Measurements from ENCODE around the gene RNF10.

DNA sequence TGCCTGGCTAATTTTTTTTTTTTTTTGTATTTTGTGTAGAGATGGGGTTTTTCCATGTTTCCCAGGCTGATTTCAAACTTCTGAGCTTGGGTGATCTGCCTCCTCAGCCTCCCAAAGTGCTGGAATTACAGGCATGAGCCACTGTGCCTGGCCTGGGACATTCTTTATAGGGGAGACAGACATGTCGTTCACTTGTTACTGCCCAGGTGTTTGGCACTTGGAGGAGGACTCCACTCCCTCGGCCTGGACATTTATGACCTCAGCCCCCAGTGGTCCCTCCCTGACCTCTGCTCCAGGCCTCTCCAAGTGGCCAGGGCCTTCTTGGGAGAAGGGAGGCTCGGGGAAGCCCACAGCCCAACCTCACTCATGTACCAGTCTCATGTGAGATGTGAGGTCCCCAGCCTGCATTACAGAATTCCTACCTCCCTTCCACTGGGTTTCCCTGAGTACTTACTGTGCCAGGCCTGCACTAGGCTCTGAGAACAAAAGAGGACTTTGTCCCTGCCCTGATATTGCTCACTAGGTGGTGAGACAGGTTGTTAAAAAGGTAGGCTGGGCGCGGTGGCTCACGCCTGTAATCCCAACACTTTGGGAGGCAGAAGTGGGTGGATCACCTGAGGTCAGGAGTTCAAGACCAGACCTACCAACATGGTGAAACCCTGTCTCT lies 56.7 kb downstream of the RNF10 start:
- TF ChIP-seq, protein P1, sequence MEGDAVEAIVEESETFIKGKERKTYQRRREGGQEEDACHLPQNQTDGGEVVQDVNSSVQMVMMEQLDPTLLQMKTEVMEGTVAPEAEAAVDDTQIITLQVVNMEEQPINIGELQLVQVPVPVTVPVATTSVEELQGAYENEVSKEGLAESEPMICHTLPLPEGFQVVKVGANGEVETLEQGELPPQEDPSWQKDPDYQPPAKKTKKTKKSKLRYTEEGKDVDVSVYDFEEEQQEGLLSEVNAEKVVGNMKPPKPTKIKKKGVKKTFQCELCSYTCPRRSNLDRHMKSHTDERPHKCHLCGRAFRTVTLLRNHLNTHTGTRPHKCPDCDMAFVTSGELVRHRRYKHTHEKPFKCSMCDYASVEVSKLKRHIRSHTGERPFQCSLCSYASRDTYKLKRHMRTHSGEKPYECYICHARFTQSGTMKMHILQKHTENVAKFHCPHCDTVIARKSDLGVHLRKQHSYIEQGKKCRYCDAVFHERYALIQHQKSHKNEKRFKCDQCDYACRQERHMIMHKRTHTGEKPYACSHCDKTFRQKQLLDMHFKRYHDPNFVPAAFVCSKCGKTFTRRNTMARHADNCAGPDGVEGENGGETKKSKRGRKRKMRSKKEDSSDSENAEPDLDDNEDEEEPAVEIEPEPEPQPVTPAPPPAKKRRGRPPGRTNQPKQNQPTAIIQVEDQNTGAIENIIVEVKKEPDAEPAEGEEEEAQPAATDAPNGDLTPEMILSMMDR (IDR thresholded peaks at IDR 0.05 in 4 of 5, conservative IDR thresholded peaks at IDR 0.05 in 1 of 5), result no peak
- no peak for TF ChIP-seq POLR2A (IDR thresholded peaks at IDR 0.05)

All from gastrocnemius medialis (tissue), 4 donors.